Mucosa of rectum (tissue), 2 donors: ENCODE measurements around the gene ATP5PF.
"Not testable (repeated sequence)": the region's sequence is repeated elsewhere in the genome, so short reads cannot be mapped to it uniquely, and the experiment has no call there.

Source experiments
- H3K27ac ChIP-seq, 2 donors: one replicate each; pipeline ENCODE4 v1.7.0; 2013; ENCODE audit warnings: inconsistent platforms in 2 of 2, low read depth in 2 of 2, low read length in 2 of 2
- H3K27me3 ChIP-seq, 2 donors: one replicate each; pipeline ENCODE4 v1.7.0; 2013; ENCODE audit warnings: low read length in 2 of 2; ENCODE audit not compliant: control insufficient read depth in 2 of 2, insufficient read depth in 2 of 2
- H3K36me3 ChIP-seq, 2 donors: one replicate each; pipeline ENCODE4 v1.7.0; 2013; ENCODE audit warnings: low read length in 2 of 2; ENCODE audit not compliant: control insufficient read depth in 2 of 2, insufficient read depth in 2 of 2
- H3K4me1 ChIP-seq, 2 donors: one replicate each; pipeline ENCODE4 v1.7.0; 2013; ENCODE audit warnings: low read length in 2 of 2, mild to moderate bottlenecking in 1 of 2; ENCODE audit not compliant: control insufficient read depth in 2 of 2, insufficient read depth in 2 of 2
- H3K4me3 ChIP-seq, 2 donors: one replicate each; pipeline ENCODE4 v1.7.0; 2013; ENCODE audit warnings: low read length in 2 of 2
- H3K9ac ChIP-seq, 2 donors: one replicate each; pipeline ENCODE4 v1.7.0; 2013; ENCODE audit warnings: low read length in 2 of 2, low read depth in 1 of 2, mild to moderate bottlenecking in 1 of 2
- H3K9me3 ChIP-seq, 2 donors: one replicate each; pipeline ENCODE4 v1.7.0; 2013; ENCODE audit warnings: low read length in 2 of 2; ENCODE audit not compliant: control insufficient read depth in 2 of 2
- donor health status: healthy.
- donor health status: Normal muscosa, but diverticular disease.

ATP5PF gene, protein sequence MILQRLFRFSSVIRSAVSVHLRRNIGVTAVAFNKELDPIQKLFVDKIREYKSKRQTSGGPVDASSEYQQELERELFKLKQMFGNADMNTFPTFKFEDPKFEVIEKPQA

DNA sequence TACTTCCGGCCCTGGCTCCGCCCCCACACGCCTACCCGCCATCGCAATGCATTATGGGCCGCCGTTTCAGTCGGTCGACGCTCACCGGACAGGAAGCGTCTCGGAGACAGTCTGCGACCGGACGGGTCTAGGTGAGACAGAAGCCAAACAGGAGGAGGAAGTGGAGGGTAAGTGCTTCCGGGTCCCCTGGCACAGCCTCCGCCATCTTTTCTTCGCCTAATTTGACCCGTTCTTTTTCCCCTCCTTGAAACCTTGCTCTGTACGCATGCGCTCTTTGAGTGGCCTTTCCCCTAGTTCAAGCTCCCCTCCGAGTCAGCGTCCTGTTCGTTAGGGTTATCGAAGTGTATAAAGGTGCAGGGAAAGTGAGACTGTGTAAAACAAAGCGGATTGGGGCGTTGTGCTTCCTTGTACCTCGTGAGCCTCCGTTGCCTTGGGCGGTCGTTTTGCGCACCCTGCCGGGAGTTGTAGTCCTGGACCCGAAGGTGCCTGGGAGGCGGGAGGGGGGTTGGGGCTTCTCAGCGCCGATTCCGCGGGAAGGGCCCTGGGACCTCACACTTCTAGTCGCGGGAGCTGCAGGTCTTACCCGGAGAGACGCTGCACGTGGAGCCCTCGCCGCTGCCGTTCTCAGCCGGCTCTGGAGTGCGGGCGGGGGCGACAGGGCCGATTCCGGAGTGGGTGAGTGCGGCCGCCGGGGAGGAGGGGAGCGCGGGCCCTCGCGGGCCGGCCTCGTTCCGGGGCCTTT, at the start of gene ATP5PF, which contains the start of gene GABPA:
TSS of gene ATP5PF (minus strand) at position 1 of the 742 bp plus-strand sequence. CDS start 5,110 bp downstream, outside the sequence.
TSS of gene GABPA (plus strand) at position 69 of the 742 bp plus-strand sequence. CDS start 6,627 bp downstream, outside the sequence.
- Histone ChIP-seq H3K9ac (peak within 1 kb of the TSS; percentile 94 to 96), H3K9me3 (no peaks in the 10 kb centered on the region), H3K27ac (peak within 1 kb of the TSS; percentile 97 to 98), H3K4me1 (peaks cover 11 to 17% of the 10 kb centered on the region in 2 donors), H3K4me3 (peak within 1 kb of the TSS; percentile 93 to 96), H3K27me3 (no peaks in the 10 kb centered on the region), H3K36me3 (peaks cover 2 to 3% of the 10 kb centered on the region in 2 donors)

DNA sequence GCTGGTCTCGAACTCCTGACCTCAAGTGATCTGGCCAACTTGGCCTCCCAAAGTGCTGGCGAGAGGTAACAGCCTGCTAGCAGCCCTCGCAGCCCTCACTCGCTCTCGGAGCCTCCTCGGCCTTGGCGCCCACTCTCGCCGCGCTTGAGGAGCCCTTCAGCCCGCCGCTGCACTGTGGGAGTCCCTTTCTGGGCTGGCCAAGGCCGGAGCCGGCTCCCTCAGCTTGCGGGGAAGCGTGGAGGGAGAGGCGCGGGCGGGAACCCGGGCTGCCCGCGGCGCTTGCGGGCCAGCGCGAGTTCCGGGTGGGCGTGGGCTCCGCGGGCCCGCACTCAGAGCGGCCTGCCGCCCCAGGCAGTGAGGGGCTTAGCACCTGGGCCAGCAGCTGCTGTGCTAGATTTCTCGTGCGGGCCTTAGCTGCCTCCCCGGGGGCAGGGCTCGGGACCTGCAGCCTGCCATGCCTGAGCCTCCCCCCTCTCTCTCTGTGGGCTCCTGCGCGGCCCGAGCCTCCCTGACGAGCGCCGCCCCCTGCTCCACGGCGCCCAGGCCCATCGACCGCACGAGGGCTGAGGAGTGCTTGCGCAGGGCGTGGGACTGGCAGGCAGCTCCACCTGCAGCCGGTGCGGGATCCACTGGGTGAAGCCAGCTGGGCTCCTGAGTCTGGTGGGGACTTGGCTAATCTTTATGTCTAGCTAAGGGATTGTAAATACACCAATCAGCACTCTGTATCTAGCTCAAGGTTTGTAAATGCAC, 43.6 kb upstream of the ATP5PF start:
- H3K27ac ChIP-seq, H3K9me3 ChIP-seq, H3K36me3 ChIP-seq, H3K4me3 ChIP-seq, H3K9ac ChIP-seq, H3K4me1 ChIP-seq, H3K27me3 ChIP-seq: not testable (repeated sequence)

DNA sequence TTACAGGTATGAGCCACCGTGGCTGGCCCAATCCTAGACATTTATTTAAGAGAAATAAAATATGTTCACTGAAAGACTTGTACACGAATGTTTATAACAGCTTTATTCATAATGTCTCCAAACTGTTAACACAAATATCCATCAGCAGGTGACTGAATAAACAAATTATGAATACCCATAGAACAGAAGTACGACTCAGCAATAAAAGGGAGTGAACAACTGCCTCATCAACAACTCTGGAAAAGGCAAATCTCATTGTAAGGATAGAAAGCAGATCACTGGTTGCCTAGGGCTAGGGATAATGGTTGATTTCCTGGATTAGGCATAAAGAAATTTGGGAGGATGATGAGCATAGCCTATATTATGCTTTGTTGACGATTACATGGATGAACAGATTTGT, 41.7 kb upstream of the ATP5PF start:
- no peak overlapping the region for H3K27ac ChIP-seq
- H3K36me3 ChIP-seq = peaks cover 0 to 2% of the 10 kb centered on the region in 2 donors
- no peaks in the 10 kb centered on the region for H3K9me3 ChIP-seq
- H3K4me1 ChIP-seq = no peaks in the 10 kb centered on the region
- H3K27me3 ChIP-seq = no peaks in the 10 kb centered on the region
- H3K9ac ChIP-seq = no peak overlapping the region
- H3K4me3 ChIP-seq = no peak overlapping the region

DNA sequence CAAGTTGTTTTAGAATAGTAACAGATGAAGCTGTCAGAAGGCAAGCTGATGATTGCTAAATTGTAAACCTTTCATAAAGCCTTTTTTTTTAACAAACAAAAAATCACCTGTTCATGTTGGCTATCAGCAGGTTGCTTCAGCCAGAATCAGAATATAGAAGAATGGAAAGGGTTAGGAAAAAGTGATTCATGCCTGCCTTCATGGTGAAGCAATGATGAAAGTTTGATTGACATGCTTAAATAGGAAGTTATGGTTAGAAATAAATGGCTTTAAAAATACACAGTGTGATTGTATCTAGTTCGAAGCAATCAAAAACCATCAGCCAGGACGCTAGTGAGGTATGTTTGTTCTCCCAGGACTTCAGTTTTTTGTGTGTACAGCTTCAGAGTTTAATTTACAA, 38.0 kb upstream of the ATP5PF start:
- Histone ChIP-seq H3K4me1 (no peaks in the 10 kb centered on the region), H3K27ac (no peak overlapping the region), H3K9ac (no peak overlapping the region), H3K27me3 (no peaks in the 10 kb centered on the region), H3K9me3 (no peaks in the 10 kb centered on the region), H3K4me3 (no peak overlapping the region), H3K36me3 (peaks cover 0 to 2% of the 10 kb centered on the region in 2 donors)

DNA sequence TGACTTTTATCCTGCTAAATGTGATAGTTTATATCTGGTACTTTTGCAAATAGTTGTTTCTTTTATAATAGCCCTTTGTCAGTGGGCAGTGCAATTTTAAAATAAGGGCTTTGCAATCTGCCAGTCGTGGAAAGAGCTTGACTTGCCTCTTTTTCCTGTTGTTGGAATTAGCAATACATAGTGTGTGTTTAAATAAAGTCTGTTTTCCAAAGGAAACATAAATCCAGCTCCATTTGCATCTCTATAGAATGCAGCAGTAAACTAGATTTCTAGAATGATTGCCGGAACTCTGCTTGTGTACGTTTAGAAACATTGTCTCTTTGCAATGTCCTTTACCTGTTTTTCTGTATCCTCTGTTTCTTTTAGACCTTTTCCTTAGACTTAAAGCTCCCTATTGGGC, 33.2 kb upstream of the ATP5PF start:
- Histone ChIP-seq H3K4me3 (no peak overlapping the region), H3K9ac (no peak overlapping the region), H3K36me3 (peaks cover 22 to 32% of the 10 kb centered on the region in 2 donors), H3K9me3 (no peaks in the 10 kb centered on the region), H3K27me3 (no peaks in the 10 kb centered on the region), H3K4me1 (no peaks in the 10 kb centered on the region), H3K27ac (no peak overlapping the region)

DNA sequence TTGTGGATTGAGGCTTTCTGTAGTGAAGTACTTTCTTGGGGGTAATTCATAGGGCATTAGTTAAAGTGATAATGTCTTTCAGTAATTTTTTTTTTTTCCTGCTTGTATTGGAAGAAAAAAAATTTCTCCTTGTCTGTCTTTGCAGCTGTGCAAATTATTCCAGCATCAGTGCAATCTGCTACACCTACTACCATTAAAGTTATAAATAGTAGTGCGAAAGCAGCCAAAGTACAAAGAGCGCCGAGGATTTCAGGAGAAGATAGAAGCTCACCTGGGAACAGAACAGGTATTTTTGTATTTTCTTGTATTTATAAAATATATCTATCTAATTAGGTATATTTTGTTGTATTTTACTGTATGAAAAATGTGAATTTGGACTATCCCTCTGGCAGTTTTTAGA, 29.4 kb upstream of the ATP5PF start:
- Histone ChIP-seq H3K4me3 (no peak overlapping the region), H3K36me3 (peaks cover 50 to 60% of the 10 kb centered on the region in 2 donors), H3K27ac (no peak overlapping the region)

DNA sequence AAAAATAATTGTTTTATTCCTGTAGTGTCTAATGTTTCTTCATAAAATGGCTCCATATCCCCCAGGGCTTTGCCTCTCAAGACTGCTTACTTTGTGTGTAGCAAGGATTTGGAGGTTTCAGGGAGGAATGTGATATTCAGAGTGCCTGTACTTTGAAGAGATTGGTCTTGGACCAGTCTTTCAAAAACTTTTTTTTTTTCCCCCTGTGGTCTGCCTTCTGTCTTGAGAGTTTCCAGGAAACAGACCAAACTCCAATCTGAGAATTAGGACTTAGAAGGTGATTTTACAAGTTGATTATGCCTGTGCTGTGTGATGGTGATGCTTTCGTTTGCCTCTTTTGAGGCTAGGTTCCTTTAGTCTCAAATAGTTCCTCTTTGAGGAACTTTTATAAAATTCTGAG, 26.0 kb upstream of the ATP5PF start:
- Histone ChIP-seq H3K36me3 (peaks cover 55 to 60% of the 10 kb centered on the region in 2 donors), H3K9ac (no peak overlapping the region), H3K27me3 (no peaks in the 10 kb centered on the region), H3K9me3 (no peaks in the 10 kb centered on the region), H3K27ac (no peak overlapping the region), H3K4me3 (no peak overlapping the region), H3K4me1 (no peaks in the 10 kb centered on the region)

More for the DNA sequence above, 29.4 kb upstream of the ATP5PF start:
- Histone ChIP-seq H3K9ac (no peak overlapping the region), H3K9me3 (no peaks in the 10 kb centered on the region), H3K27me3 (no peaks in the 10 kb centered on the region), H3K4me1 (no peaks in the 10 kb centered on the region)

DNA sequence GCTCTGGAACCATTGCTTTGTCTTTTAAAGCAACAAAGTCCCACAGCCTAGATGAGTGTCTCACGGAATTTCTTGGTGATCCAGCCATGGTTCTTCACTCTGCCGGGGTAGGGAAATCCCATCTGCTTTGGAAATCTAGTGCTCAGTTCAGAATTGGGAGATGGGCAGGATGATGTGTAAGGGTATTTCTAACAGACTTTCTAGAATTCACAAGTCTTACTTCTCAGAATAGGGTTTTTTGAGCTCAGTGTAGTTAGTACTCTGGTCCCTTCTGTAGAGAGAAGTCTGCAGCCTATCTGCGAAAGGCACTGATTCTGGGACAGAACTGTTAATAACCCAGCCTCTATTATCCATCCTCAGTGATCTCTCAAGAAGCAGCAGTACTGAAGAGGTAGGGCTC, 25.4 kb upstream of the ATP5PF start:
- H3K4me3 ChIP-seq = no peak overlapping the region
- no peaks in the 10 kb centered on the region for H3K9me3 ChIP-seq
- no peak overlapping the region for H3K9ac ChIP-seq
- H3K36me3 ChIP-seq = peaks cover 49 to 53% of the 10 kb centered on the region in 2 donors
- no peaks in the 10 kb centered on the region for H3K27me3 ChIP-seq
- no peak overlapping the region for H3K27ac ChIP-seq
- no peaks in the 10 kb centered on the region for H3K4me1 ChIP-seq

DNA sequence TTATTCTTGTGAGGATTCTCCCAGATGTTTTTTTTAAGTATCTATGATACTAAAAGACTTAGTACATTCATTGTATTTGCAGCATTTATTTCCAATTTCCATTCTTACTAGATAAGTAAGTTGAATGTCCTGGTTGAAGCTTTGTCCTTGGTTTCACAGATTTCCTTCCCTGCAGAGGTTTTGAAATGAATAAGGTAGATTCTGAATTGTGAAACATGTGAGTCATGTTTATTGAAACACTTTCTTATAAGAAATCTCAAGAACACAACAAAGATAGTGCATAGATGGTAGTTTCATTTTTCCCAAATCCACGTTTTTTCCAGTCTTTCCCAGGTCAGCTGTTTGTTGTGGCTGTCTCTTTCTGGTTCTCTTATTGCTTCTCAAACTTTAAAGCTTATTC, 24.9 kb upstream of the ATP5PF start:
- Histone ChIP-seq H3K9ac (no peak overlapping the region), H3K27me3 (no peaks in the 10 kb centered on the region), H3K9me3 (no peaks in the 10 kb centered on the region), H3K4me1 (no peaks in the 10 kb centered on the region), H3K27ac (no peak overlapping the region), H3K4me3 (no peak overlapping the region), H3K36me3 (peaks cover 46 to 50% of the 10 kb centered on the region in 2 donors)

DNA sequence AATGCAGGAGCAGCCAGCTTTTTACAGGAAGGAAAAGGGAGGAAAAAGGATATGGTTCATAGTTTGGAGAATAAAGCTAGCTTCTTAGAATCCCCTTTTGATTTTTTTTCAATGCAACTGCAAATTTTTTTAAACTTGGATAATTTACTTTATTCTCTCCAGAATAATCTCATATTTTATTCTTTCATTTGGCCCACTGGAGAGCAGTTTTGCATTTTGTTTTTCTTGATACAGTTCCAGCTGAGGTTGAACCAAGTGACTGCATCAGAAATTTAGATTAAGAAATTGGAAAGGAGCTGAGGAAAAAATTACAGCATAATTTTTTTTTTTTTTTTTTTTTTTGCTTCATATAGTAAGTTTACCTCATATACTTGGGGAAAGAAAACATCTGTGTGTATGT, 22.8 kb upstream of the ATP5PF start:
- Histone ChIP-seq H3K27ac (no peak overlapping the region), H3K36me3 (peaks cover 44 to 46% of the 10 kb centered on the region in 2 donors), H3K4me1 (no peaks in the 10 kb centered on the region), H3K27me3 (no peaks in the 10 kb centered on the region), H3K4me3 (no peak overlapping the region), H3K9me3 (no peaks in the 10 kb centered on the region), H3K9ac (no peak overlapping the region)
